ENCODE data around the gene BORCS6. TPM values are rescaled to one million over a fixed set of nuclear protein-coding genes. Genes with fewer than 3 reads are reported as not detected.
A peak's percentile ranks its signal among the peaks of the same experiment; 100 is the strongest.

The BORCS6 gene
- total and polyA plus RNA-seq, 9 of the 15 experiments (the other 6 are each of a cell fraction or from before 2014, with no cell fraction given) = 0.01 to 7.4 (median 2.3) TPM

GRCh38 chr17:8163978-8164814 lies 25.8 kb downstream of the BORCS6 start (continued):
- no peak for TF ChIP-seq ZNF609 (CRISPR knock-in tag; IDR thresholded peaks at IDR 0.05; ENCODE audit: borderline replicate concordance)
- TF ChIP-seq HOMEZ (CRISPR knock-in tag; IDR thresholded peaks at IDR 0.05) = no peak
- TF ChIP-seq ZBED1 (IDR thresholded peaks at IDR 0.05) = no peak
- peak in 1 of 3 experiments; percentile 34 for TF ChIP-seq YY1 (IDR thresholded peaks at IDR 0.05; ENCODE audit: borderline replicate concordance in 1 of 3, control insufficient read depth in 1 of 3, extremely low read depth in 1 of 3, insufficient read depth in 3 of 3, insufficient read length in 1 of 3, insufficient replicate concordance in 2 of 3, low read depth in 1 of 3, low read length in 2 of 3)
- no peak for TF ChIP-seq FOXK2 (conservative IDR thresholded peaks at IDR 0.05 in 1 of 2, IDR thresholded peaks at IDR 0.05 in 1 of 2; ENCODE audit: low read depth in 2 of 2)
- TF ChIP-seq ZNF639 (CRISPR knock-in tag; conservative IDR thresholded peaks at IDR 0.05 in 1 of 2, IDR thresholded peaks at IDR 0.05 in 1 of 2) = peak in 1 of 2 experiments; percentile 52; a peak in 1 of 4 replicates
- no peak for TF ChIP-seq MIER1 (IDR thresholded peaks at IDR 0.05; ENCODE audit: low read depth)
- peak; percentile 58 for TF ChIP-seq RBBP5 (IDR thresholded peaks at IDR 0.05; ENCODE audit: borderline replicate concordance, insufficient read depth, low read length, poor library complexity, severe bottlenecking)
- TF ChIP-seq ZFP30 (CRISPR knock-in tag; IDR thresholded peaks at IDR 0.05; ENCODE audit: borderline replicate concordance) = no peak
- peak; percentile 63 for TF ChIP-seq JUND (IDR thresholded peaks at IDR 0.05; ENCODE audit: borderline replicate concordance, low read depth, low read length)
- TF ChIP-seq JUND (tag; IDR thresholded peaks at IDR 0.05; ENCODE audit: borderline replicate concordance, low read depth, low read length) = no peak; the same call in 2 of the 3 replicates
- 0 out of 2 replicates have a peak, but pooled peaks have one; percentile 10 for TF ChIP-seq HCFC1 (IDR thresholded peaks at IDR 0.05; ENCODE audit: low read depth, low read length)
- no peak for TF ChIP-seq ATF1 (CRISPR knock-in tag; IDR thresholded peaks at IDR 0.05)
- TF ChIP-seq ATF1 (tag; IDR thresholded peaks at IDR 0.05) = peak; percentile 45; the same call in 1 of the 2 replicates
- peak; percentile 65 for TF ChIP-seq TAF9B (IDR thresholded peaks at IDR 0.05; ENCODE audit: partially characterized antibody)
- no peak for TF ChIP-seq FOXK1 (CRISPR knock-in tag; IDR thresholded peaks at IDR 0.05; ENCODE audit: borderline replicate concordance)
- 0 out of 2 replicates have a peak, but pooled peaks have one; percentile 18 for TF ChIP-seq TARDBP (IDR thresholded peaks at IDR 0.05)
- TF ChIP-seq CBFA2T2 (conservative IDR thresholded peaks at IDR 0.05) = peak; percentile 38; the same call in 1 of the 2 replicates
